IPS-18c (cell line): ENCODE results near the gene PRAMEF13.
"Not testable (repeated sequence)": the region's sequence is repeated elsewhere in the genome, so short reads cannot be mapped to it uniquely, and the experiment has no call there.

Source experiments
- H3K4me3 ChIP-seq: 2 replicates; pipeline ENCODE4 v1.7.0; 2013; ENCODE audit warnings: low read depth, mild to moderate bottlenecking, low read length, moderate library complexity; ENCODE audit not compliant: insufficient read depth
- H3K9me3 ChIP-seq: one replicate; pipeline ENCODE4 v1.6.1; 2013; ENCODE audit warnings: mild to moderate bottlenecking, low read length, moderate library complexity; ENCODE audit not compliant: control insufficient read depth, insufficient read depth

Gene PRAMEF13

GRCh38 chr1:13222788-13223187 lies 21.6 kb upstream of the PRAMEF13 start:
- peaks cover 11% of the 10 kb centered on the region for H3K9me3 ChIP-seq
- H3K4me3 ChIP-seq = not testable (repeated sequence)

GRCh38 chr1:13219203-13219602 lies 18.0 kb upstream of the PRAMEF13 start:
- not testable (repeated sequence) for H3K9me3 ChIP-seq, H3K4me3 ChIP-seq

- H3K9me3 ChIP-seq, H3K4me3 ChIP-seq: not testable (repeated sequence)
Observed at GRCh38 chr1:13216619-13217018, 15.4 kb upstream of the PRAMEF13 start.

- not testable (repeated sequence) for H3K9me3 ChIP-seq, H3K4me3 ChIP-seq
Observed at GRCh38 chr1:13208712-13209111, 7.5 kb upstream of the PRAMEF13 start.

DNA sequence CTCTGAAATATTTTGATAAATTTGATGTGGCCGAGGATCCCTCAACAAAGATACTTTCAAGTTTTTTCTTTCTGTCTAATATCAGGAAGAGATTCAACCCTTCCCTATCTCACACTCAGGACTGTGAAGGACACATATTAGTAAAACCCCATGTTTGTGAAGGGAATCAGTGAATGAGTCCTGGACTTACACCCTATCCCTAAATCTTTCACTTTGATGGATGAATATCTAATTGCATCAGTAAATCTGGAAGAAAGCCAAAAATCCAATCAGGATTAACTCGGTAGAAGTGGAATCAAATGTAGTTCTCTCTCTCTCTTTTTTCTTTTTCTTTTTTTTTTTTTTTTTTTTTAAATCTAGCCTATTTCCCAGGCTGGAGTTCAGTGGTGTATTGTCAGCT lies 29.7 kb downstream of the PRAMEF13 start, which contains the start of gene PRAMEF9:
PRAMEF9 (plus strand) TSS at position 301 of the 400 bp plus-strand sequence. CDS start 3,433 bp downstream, outside the sequence.
- H3K4me3 ChIP-seq, H3K9me3 ChIP-seq: not testable (repeated sequence)

DNA sequence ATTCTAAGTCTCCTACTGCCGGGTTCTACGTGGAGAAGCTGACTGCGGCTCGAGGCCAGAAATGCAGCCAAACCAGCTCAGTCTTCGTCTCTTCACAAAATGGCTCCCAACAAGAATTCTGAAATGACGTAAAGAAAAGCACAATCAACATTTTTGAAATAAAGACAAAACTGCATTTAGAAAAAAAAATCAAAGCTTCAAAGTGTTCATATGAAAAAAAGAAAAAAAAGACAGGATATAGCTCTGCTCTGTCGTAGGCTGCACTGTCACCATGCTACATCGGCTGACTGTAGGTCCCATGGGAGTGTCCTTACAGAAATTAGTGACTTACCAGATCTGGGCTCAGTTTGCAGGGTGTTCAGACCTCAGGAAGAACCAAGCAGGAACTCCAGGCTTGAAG lies 35.7 kb downstream of the PRAMEF13 start, which contains the start of gene HNRNPCL4:
HNRNPCL4 (minus strand) TSS at position 101 of the 400 bp plus-strand sequence. CDS start 164 bp downstream, outside the sequence.
- not testable (repeated sequence) for H3K9me3 ChIP-seq, H3K4me3 ChIP-seq

GRCh38 chr1:13155909-13156308 lies 45.3 kb downstream of the PRAMEF13 start, which contains the start of gene PRAMEF26:
Gene PRAMEF26 (minus strand): TSS chr1:13156009. CDS start chr1:13153095, 2,914 bp downstream.
- H3K4me3 ChIP-seq, H3K9me3 ChIP-seq: not testable (repeated sequence)
